SK-N-SH (cell line): Measurements from ENCODE around the gene MBD4. TPM values are rescaled to one million over a fixed set of nuclear protein-coding genes. Genes with fewer than 3 reads are reported as not detected.

Experiments used
- CTCF ChIA-PET: fragments of 300-600, 350-600 bp; formaldehyde crosslinking; extraction: SDS; loops from one replicate; lab custom pipeline; 2021; lab: Yijun Ruan, JAX
- POLR2A ChIA-PET: fragments of 350-600 bp; sonication (Branson Sonifier 250); formaldehyde crosslinking; extraction: SDS; loops from one replicate; lab custom pipeline; 2020; ENCODE audit warnings: antibody characterized with exemption, inconsistent platforms; lab: Yijun Ruan, JAX
- DNase-seq: peaks from one replicate; pipeline ENCODE4 v3.0.0; 2012
- H2AFZ ChIP-seq: fragments of 200-600 bp; sonication (generic); 2 replicates; pipeline ENCODE4 v1.8.1; 2016; ENCODE audit warnings: antibody characterized with exemption, mild to moderate bottlenecking, low read depth
- H3F3A ChIP-seq: fragments of 200-600 bp; sonication (generic); replicated peaks from 2 replicates; pipeline ENCODE3; 2016; ENCODE audit warnings: antibody characterized with exemption, mild to moderate bottlenecking; ENCODE audit not compliant: insufficient read depth
- H3K27ac ChIP-seq, 2 experiments: fragments of 200-500 bp in 1 of 2; fragments of 200-600 bp in 1 of 2; sonication (Bioruptor generic) in 1 of 2; sonication (generic), shearing (Covaris generic) in 1 of 2; 2 replicates each; pipeline versions ENCODE4 v1.5.1 to v1.6.1; 2014 to 2016; ENCODE audit warnings: low read depth in 2 of 2, inconsistent platforms in 1 of 2, low read length in 1 of 2, mild to moderate bottlenecking in 1 of 2, mixed read lengths in 1 of 2
- H3K27me3 ChIP-seq: fragments of 200-600 bp; sonication (generic), shearing (Covaris generic); 2 replicates; pipeline ENCODE4 v1.6.1; 2016; ENCODE audit warnings: mixed run types; ENCODE audit not compliant: insufficient read depth
- H3K36me3 ChIP-seq, 2 experiments: fragments of 200-500 bp in 1 of 2; fragments of 200-600 bp in 1 of 2; sonication (Bioruptor generic) in 1 of 2; sonication (generic) in 1 of 2; replicated peaks in 1 of 2; 2 replicates each; pipeline versions ENCODE3 to v1.5.1; 2014 to 2016; ENCODE audit warnings: low read length in 1 of 2, mild to moderate bottlenecking in 1 of 2; ENCODE audit not compliant: insufficient read depth in 2 of 2, control insufficient read depth in 1 of 2
- H3K4me1 ChIP-seq, 2 experiments: fragments of 200-500 bp in 1 of 2; fragments of 200-600 bp in 1 of 2; sonication (Bioruptor generic) in 1 of 2; sonication (generic), shearing (Covaris generic) in 1 of 2; 2 replicates each; pipeline versions ENCODE4 v1.5.1 to v1.6.1; 2014 to 2016; ENCODE audit warnings: low read depth in 1 of 2, low read length in 1 of 2, mixed run types in 1 of 2; ENCODE audit not compliant: insufficient read depth in 2 of 2, control insufficient read depth in 1 of 2
- H3K4me2 ChIP-seq: fragments of 200-600 bp; sonication (generic), shearing (Covaris generic); 2 replicates; pipeline ENCODE4 v1.6.1; 2017; ENCODE audit warnings: mixed run types
- H3K4me3 ChIP-seq, 2 experiments: fragments of 200-500 bp in 1 of 2; fragments of 200-600 bp in 1 of 2; sonication (Bioruptor generic) in 1 of 2; sonication (generic), shearing (Covaris generic) in 1 of 2; 2 replicates each; pipeline versions ENCODE4 v1.5.1 to v1.8.1; 2014 to 2016; ENCODE audit warnings: low read depth in 2 of 2, inconsistent platforms in 1 of 2, low read length in 1 of 2, mild to moderate bottlenecking in 1 of 2, mixed read lengths in 1 of 2, moderate library complexity in 1 of 2
- H3K79me2 ChIP-seq: fragments of 200-600 bp; sonication (generic); 2 replicates; pipeline ENCODE4 v1.8.1; 2017; ENCODE audit warnings: mild to moderate bottlenecking; ENCODE audit not compliant: insufficient read depth
- H3K9ac ChIP-seq: fragments of 200-600 bp; sonication (generic); 2 replicates; pipeline ENCODE4 v1.6.1; 2017; ENCODE audit warnings: mixed run types
- H3K9me2 ChIP-seq: fragments of 200-600 bp; sonication (generic); 2 replicates; pipeline ENCODE4 v1.6.1; 2017; ENCODE audit warnings: mixed run types
- H3K9me3 ChIP-seq: fragments of 200-600 bp; sonication (generic); 2 replicates; pipeline ENCODE4 v1.6.1; 2017; ENCODE audit warnings: mixed run types, mild to moderate bottlenecking, moderate library complexity
- H4K20me1 ChIP-seq: fragments of 200-600 bp; sonication (generic); 2 replicates; pipeline ENCODE4 v1.6.1; 2017; ENCODE audit warnings: mild to moderate bottlenecking, mixed run types; ENCODE audit not compliant: insufficient read depth
- ELF1 ChIP-seq: IDR thresholded peaks from 2 replicates; pipeline ENCODE4 v1.4.0; 2012
- EP300 ChIP-seq, 2 experiments: IDR thresholded peaks; 2 replicates each; pipeline versions ENCODE4 v1.4.0 to v1.6.1; 2012; ENCODE audit warnings: borderline replicate concordance in 1 of 2, low read depth in 1 of 2, low read length in 1 of 2
- FOSL2 ChIP-seq: IDR thresholded peaks from 2 replicates; pipeline ENCODE4 v1.4.0; 2012; ENCODE audit warnings: low read depth, mild to moderate bottlenecking, moderate library complexity, borderline replicate concordance
- JUND ChIP-seq: IDR thresholded peaks from 2 replicates; pipeline ENCODE4 v1.4.0; 2012
- NRF1 ChIP-seq: IDR thresholded peaks from 2 replicates; pipeline ENCODE4 v1.6.1; 2012; ENCODE audit warnings: low read depth, mild to moderate bottlenecking, low read length
- PBX3 ChIP-seq: IDR thresholded peaks from 2 replicates; pipeline ENCODE4; 2012
- RAD21 ChIP-seq: IDR thresholded peaks from 2 replicates; pipeline ENCODE4 v1.6.1; 2012; ENCODE audit warnings: mild to moderate bottlenecking, low read length
- RXRA ChIP-seq: IDR thresholded peaks from 2 replicates; pipeline ENCODE4 v1.4.0; 2012; ENCODE audit warnings: low read depth, mild to moderate bottlenecking, borderline replicate concordance
- SIN3A ChIP-seq: IDR thresholded peaks from 2 replicates; pipeline ENCODE4 v1.6.1; 2012; ENCODE audit warnings: low read depth, mild to moderate bottlenecking, low read length, moderate library complexity, borderline replicate concordance
- TEAD4 ChIP-seq: IDR thresholded peaks from 2 replicates; pipeline ENCODE4 v1.4.0; 2012; ENCODE audit warnings: mild to moderate bottlenecking, borderline replicate concordance; ENCODE audit not compliant: insufficient read depth
- USF1 ChIP-seq: IDR thresholded peaks from 2 replicates; pipeline ENCODE4 v1.4.0; 2012; ENCODE audit warnings: low read depth, borderline replicate concordance
- YY1 ChIP-seq: IDR thresholded peaks from 2 replicates; pipeline ENCODE4 v1.4.0; 2012; ENCODE audit warnings: low read depth, mild to moderate bottlenecking
- WGBS: methylation state at CpG from one replicate; pipeline ENCODE4 v1.1.6; 2017; ENCODE audit warnings: low lambda C conversion rate; 5-methylcytosine and 5-hydroxymethylcytosine counted together
- polyA plus RNA-seq, 3 experiments: library from polyadenylated mRNA; depleted of rRNA; stranded (reverse); fragments of >200 nt; gene quantifications; 2 replicates each; pipeline ENCODE4 v1.2.3, GENCODE V29; 2012
- TF ChIP-seq, protein P1 (sequence below): IDR thresholded peaks from 2 replicates; pipeline ENCODE4 v1.6.1; 2012; ENCODE audit warnings: mild to moderate bottlenecking, low read depth, low read length, moderate library complexity

Gene MBD4
- polyA plus RNA-seq, 1 of the 3 experiments (the other 2 are of a cell fraction): 11.1 TPM

DNA sequence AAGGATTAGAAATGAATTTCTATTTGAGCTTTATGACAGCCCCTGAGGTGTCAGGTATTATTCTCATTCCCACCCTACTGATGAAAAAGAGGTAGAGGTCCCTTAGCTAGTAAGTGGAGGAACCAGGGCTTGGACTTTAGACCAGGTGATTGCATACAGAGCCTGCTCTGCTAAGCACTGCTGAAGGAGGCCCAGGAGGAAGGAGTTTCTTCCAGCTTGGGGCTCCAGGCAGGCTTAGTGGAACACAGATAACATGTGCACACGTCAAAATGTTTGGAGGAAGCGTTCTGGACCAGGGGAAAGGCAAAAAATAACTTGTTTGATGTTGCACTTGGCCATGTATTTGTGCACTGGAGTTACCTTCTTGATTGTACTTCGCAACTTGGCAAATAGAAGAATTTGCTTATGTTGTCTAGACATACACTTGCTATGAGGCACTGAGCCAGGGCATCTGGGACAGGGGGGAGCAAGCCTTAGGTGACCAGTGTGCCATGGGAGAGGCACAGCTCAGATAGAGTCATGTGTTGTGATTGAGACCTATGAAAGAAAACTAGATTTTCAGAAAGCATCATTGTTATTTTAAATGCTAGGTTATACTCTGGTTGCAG is 22.7 kb upstream of the MBD4 start:
- H4K20me1 ChIP-seq: no peaks in the 10 kb centered on the region
- 92% methylated on average over 3 of the region's 3 CpGs for WGBS
- H3K4me2 ChIP-seq: no peak overlapping the region
- no peaks in the 10 kb centered on the region for H3K9me3 ChIP-seq
- no peak for DNase-seq
- no peak overlapping the region for H3K4me3 ChIP-seq
- H3K79me2 ChIP-seq: no peaks in the 10 kb centered on the region
- no peaks in the 10 kb centered on the region for H3K4me1 ChIP-seq
- POLR2A ChIA-PET: no interaction called here
- peaks cover 9 to 10% of the 10 kb centered on the region in 2 experiments for H3K36me3 ChIP-seq
- H2AFZ ChIP-seq: no peak overlapping the region
- no peaks in the 10 kb centered on the region for H3F3A ChIP-seq
- no peaks in the 10 kb centered on the region for H3K9me2 ChIP-seq
- no peaks in the 10 kb centered on the region for H3K27me3 ChIP-seq
- H3K27ac ChIP-seq: no peak overlapping the region
- TF ChIP-seq, protein P1, sequence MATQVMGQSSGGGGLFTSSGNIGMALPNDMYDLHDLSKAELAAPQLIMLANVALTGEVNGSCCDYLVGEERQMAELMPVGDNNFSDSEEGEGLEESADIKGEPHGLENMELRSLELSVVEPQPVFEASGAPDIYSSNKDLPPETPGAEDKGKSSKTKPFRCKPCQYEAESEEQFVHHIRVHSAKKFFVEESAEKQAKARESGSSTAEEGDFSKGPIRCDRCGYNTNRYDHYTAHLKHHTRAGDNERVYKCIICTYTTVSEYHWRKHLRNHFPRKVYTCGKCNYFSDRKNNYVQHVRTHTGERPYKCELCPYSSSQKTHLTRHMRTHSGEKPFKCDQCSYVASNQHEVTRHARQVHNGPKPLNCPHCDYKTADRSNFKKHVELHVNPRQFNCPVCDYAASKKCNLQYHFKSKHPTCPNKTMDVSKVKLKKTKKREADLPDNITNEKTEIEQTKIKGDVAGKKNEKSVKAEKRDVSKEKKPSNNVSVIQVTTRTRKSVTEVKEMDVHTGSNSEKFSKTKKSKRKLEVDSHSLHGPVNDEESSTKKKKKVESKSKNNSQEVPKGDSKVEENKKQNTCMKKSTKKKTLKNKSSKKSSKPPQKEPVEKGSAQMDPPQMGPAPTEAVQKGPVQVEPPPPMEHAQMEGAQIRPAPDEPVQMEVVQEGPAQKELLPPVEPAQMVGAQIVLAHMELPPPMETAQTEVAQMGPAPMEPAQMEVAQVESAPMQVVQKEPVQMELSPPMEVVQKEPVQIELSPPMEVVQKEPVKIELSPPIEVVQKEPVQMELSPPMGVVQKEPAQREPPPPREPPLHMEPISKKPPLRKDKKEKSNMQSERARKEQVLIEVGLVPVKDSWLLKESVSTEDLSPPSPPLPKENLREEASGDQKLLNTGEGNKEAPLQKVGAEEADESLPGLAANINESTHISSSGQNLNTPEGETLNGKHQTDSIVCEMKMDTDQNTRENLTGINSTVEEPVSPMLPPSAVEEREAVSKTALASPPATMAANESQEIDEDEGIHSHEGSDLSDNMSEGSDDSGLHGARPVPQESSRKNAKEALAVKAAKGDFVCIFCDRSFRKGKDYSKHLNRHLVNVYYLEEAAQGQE: no peak
- no peak for TF ChIP-seq RAD21
- no peak for TF ChIP-seq PBX3
- no peak for TF ChIP-seq RXRA
- no peak for TF ChIP-seq SIN3A
- no peak for TF ChIP-seq JUND
- no peak for TF ChIP-seq EP300 (IDR thresholded peaks at IDR 0.05; ENCODE audit: borderline replicate concordance in 1 of 2, low read depth in 1 of 2, low read length in 1 of 2)
- no peak for TF ChIP-seq ELF1
- no peak for TF ChIP-seq TEAD4
- TF ChIP-seq NRF1: no peak
- TF ChIP-seq YY1: no peak
- TF ChIP-seq USF1: no peak
- no peak for TF ChIP-seq FOSL2
- TF ChIP-seq, all 33 proteins: peak for 0
- no peak overlapping the region for H3K9ac ChIP-seq
- CTCF ChIA-PET: interaction anchor here (0.6 to 1.2 kb wide), 2 partner anchors 9 to 492 kb away, joined by 3 to 4 read pairs; no protein-coding TSS in a partner anchor
